T-helper 1 cell treated with Interleukin-12 subunit alpha and Interleukin-12 subunit beta and Interleukin-4 antibody, amounts not matched to agents 30 μg/mL and 1 μg/mL, for 36 hours (primary cell): ENCODE data around the gene FAM131B.
"Not testable (repeated sequence)": the region's sequence is repeated elsewhere in the genome, so short reads cannot be mapped to it uniquely, and the experiment has no call there.

ENCODE experiments used
- H3K27ac Mint-ChIP-seq: one replicate; pipeline ENCODE4 v1.8.0; 2021; ENCODE audit warnings: mild to moderate bottlenecking, mixed read lengths
- H3K27me3 Mint-ChIP-seq: one replicate; pipeline ENCODE4 v1.8.0; 2021; ENCODE audit warnings: low read depth, mixed read lengths
- H3K36me3 Mint-ChIP-seq: one replicate; pipeline ENCODE4 v1.8.0; 2021; ENCODE audit warnings: low read depth, mixed read lengths
- H3K4me1 Mint-ChIP-seq: one replicate; pipeline ENCODE4 v1.8.0; 2021; ENCODE audit warnings: low read depth, mixed read lengths
- H3K4me3 Mint-ChIP-seq: one replicate; pipeline ENCODE4 v1.8.0; 2021; ENCODE audit warnings: mild to moderate bottlenecking, moderate library complexity, mixed read lengths
- H3K9me3 Mint-ChIP-seq: one replicate; pipeline ENCODE4 v1.8.0; 2021; ENCODE audit warnings: mixed read lengths

Gene FAM131B

DNA sequence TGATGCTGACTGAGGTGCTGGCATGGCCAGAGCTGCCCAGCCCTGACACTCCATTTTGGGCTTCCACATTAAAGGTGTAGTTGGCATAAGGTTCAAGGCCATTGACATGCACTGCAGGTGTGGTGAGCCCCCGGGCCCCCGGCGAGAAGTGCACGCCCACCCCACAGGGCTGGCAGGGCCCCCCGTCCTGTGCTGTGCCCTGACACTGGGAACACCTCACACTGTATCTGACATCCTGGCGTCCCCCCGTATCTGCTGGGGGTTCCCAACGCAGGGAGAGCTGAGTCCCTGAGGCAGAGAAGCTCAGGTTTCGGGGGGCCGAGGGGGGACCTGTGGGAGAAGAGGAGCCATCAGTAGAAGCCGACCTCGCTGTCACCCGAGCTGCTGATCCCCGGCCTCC, 36.1 kb upstream of the FAM131B start:
- no peak overlapping the region for H3K4me3 Mint-ChIP-seq
- no peaks in the 10 kb centered on the region for H3K36me3 Mint-ChIP-seq
- H3K9me3 Mint-ChIP-seq: no peaks in the 10 kb centered on the region
- H3K4me1 Mint-ChIP-seq: peaks cover 5% of the 10 kb centered on the region
- H3K27ac Mint-ChIP-seq: no peak overlapping the region
- peaks cover 13% of the 10 kb centered on the region for H3K27me3 Mint-ChIP-seq

DNA sequence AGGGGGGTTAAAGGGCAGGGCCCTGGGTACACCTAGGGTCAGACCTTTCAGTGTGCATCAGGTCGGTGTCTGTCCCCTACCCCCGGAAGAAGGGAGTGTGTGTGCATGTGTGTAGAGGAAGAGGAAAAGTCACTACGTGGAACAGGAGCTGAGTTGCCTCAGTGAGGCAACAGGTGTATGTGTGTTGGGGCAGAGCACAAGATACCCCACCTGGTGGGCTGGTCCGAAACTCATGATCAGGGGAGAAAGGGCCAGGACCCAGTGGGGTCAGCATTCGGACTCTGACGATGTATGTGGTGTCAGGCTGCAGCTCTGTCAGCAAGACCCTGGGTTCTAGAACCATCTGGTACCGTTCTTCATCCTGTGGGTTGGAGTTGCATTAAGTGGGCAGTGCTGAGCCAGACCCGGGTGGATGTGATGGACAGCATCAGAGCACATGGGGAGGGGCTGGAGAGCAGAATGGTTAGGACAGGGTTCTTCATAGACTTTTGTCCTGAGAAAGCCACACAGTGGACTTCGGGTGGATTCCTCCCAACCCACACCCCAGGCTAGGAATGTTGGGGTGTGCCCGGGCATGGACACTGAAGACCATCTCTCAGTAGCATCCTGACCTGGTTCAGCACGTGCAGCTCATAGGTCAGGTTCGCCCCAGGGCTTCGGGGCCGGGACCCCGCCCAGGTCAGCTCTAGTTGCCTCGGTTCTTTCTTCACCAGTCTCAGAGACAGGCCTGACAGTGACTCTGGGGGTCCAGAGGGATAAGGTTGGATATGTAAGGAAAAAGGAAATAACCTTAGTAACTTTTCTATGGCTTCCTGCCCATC, 35.4 kb upstream of the FAM131B start:
- Mint-ChIP-seq H3K27ac (no peak overlapping the region), H3K4me3 (no peak overlapping the region), H3K36me3 (no peaks in the 10 kb centered on the region), H3K27me3 (peaks cover 9% of the 10 kb centered on the region), H3K9me3 (no peaks in the 10 kb centered on the region), H3K4me1 (peaks cover 5% of the 10 kb centered on the region)

DNA sequence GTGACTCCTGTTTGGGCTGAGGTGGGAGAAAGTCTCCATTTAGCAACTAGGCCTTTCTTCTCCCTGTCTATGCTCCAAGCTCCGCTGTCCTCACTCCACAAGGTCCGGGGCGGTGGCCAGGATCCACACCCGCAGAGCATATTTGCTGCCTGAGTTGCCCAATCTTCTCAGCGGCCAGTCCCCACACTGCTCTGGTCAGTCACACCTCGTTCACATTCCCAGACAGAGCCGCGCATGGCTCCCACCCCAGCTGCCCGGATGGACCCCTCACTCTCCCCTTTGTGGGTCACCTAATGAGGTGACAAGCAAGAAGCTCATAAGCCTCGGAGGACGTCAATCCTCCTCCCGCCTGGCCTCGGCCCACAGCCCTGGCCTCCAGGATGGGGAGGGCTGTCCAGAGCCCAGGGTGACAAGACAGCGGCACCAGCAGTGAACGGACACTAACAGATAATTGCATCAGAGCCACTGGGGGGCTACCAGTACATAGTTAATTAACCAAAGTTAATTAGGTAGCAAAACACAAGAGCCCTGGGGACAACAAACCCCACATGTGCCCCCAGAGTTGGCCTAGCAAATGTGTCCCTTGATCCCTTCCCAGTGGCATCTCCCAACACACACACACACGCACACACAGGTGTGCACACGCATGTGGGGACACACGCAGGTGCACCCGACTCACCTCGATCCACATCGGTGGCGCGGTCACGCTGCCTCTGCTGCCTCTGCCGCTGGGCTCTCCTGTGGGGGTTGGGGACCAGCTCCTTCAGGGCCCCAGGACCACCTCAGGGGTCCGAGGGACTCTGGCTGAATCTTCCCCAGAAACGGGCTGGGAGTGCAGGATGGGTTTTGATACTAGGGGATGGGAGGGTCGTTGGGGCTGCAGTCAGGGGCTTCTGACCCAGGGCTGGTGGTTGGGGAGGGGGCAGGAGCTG, 34.4 kb upstream of the FAM131B start:
- peaks cover 8% of the 10 kb centered on the region for H3K27me3 Mint-ChIP-seq
- H3K4me3 Mint-ChIP-seq: no peak overlapping the region
- no peaks in the 10 kb centered on the region for H3K9me3 Mint-ChIP-seq
- H3K4me1 Mint-ChIP-seq: peaks cover 5% of the 10 kb centered on the region
- no peak overlapping the region for H3K27ac Mint-ChIP-seq
- peaks cover 6% of the 10 kb centered on the region for H3K36me3 Mint-ChIP-seq

DNA sequence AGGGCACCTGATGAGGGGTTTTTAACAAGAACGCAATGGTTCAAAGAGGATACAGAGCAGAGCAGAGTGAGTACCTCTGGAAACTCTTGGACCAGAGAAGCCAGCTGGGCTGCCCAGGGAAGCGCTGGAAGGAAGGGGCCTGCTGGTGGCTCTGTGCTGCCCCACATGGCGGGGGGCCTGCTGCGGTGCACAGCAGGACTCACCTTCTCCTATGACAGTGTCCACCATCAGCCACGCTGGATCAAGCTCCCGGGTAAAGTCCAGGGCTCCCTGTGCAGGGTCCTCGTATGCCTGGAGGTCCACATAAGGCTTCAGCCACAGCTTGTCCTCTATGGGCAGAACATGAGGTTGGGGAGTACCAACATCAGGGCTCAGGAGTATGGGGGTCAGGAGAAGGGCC, 33.7 kb upstream of the FAM131B start:
- H3K9me3 Mint-ChIP-seq: no peaks in the 10 kb centered on the region
- H3K27ac Mint-ChIP-seq: no peak overlapping the region
- H3K36me3 Mint-ChIP-seq: peaks cover 6% of the 10 kb centered on the region
- peaks cover 5% of the 10 kb centered on the region for H3K4me1 Mint-ChIP-seq
- peaks cover 4% of the 10 kb centered on the region for H3K27me3 Mint-ChIP-seq
- no peak overlapping the region for H3K4me3 Mint-ChIP-seq

DNA sequence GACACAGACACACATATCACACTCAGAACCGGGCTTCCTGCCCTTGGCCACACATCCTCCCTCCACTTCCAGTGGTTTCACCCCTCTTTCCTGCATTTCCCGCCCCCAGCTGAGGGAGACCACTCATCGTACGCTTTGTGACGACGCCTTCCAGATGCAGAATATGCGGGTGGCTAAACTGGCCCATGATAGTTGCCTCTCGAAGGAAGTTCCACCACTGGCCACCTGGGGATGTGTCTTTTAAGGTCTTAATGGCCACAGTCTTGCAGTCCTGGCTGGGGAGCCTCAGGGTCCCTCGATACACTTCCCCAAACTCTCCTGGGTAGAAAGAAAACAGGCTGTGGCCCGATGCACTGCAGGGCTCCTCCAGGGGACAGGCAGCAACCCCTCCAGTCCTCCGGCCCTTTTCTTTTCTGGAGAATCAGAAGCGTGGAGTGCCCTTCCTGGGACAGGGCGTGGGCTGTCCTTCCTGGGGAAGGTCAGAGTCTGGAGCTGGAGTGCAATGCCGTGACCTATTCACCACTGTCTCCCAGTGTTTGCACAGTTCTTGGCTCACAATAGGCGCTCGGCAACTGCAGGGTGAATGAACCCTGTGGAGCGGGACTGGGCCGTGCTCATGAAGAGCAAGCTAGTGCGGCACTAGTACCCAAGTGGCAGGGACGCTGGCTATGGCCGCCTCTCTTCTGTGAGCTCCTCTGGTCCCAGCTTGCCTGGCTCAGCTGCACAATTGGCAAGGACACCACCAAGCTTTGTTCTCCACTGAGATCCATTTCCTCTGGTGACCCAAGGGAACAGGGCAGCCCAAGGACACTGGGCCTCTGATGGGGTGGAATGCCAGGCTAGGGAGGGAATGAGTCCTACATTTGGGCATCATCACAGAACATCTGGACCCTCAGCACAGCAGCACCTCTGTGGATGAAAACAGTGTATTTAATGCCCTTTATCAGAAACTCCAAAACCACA, 33.0 kb upstream of the FAM131B start:
- H3K36me3 Mint-ChIP-seq: peaks cover 8% of the 10 kb centered on the region

DNA sequence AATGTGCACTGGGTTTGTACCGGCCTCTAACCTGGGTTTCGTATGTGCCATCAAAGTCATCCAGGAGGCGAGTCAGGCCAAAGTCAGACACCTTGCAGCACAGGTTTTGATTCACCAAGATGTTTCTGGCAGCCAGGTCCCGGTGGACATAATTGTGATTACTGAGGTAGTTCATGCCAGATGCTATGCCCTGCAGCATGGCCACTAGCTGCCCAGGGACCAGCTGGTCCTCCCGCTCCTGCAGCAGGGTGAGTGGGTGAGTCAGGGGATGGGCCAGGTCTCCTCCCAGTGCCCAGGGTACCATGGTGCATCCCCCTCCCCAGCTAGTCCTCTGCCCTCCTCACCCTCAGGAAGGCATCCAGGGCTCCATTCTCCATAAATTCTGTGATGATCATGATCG, 32.3 kb upstream of the FAM131B start:
- Mint-ChIP-seq H3K27me3 (no peaks in the 10 kb centered on the region), H3K4me3 (no peak overlapping the region)

More for the DNA sequence above, 33.0 kb upstream of the FAM131B start:
- Mint-ChIP-seq H3K4me3 (no peak overlapping the region), H3K4me1 (peaks cover 5% of the 10 kb centered on the region), H3K27me3 (peaks cover 4% of the 10 kb centered on the region), H3K27ac (no peak overlapping the region), H3K9me3 (no peaks in the 10 kb centered on the region)

DNA sequence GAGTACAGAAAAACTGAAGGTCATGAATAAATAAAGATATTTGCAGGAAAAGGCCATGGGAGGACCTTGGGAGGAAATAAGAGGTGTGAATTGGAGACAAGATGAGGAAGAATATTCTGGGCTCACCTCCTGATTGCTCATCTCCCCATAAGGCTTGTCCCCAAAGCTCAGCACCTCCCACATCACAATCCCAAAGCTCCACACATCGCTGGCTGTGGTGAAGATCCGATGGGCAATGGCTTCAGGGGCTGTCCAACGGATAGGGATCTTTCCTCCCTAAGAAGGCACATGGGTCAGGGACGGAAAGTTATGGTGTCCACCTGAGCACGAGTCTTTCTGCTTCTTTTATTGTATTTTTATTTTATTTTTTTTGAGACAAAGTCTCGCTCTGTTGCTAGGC, 31.6 kb upstream of the FAM131B start:
- no peaks in the 10 kb centered on the region for H3K27me3 Mint-ChIP-seq
- peaks cover 16% of the 10 kb centered on the region for H3K36me3 Mint-ChIP-seq
- H3K27ac Mint-ChIP-seq: no peak overlapping the region
- H3K4me3 Mint-ChIP-seq: no peak overlapping the region
- no peaks in the 10 kb centered on the region for H3K9me3 Mint-ChIP-seq
- peaks cover 8% of the 10 kb centered on the region for H3K4me1 Mint-ChIP-seq

More for the DNA sequence above, 32.3 kb upstream of the FAM131B start:
- peaks cover 14% of the 10 kb centered on the region for H3K36me3 Mint-ChIP-seq
- no peaks in the 10 kb centered on the region for H3K9me3 Mint-ChIP-seq
- H3K27ac Mint-ChIP-seq: no peak overlapping the region
- peaks cover 5% of the 10 kb centered on the region for H3K4me1 Mint-ChIP-seq

DNA sequence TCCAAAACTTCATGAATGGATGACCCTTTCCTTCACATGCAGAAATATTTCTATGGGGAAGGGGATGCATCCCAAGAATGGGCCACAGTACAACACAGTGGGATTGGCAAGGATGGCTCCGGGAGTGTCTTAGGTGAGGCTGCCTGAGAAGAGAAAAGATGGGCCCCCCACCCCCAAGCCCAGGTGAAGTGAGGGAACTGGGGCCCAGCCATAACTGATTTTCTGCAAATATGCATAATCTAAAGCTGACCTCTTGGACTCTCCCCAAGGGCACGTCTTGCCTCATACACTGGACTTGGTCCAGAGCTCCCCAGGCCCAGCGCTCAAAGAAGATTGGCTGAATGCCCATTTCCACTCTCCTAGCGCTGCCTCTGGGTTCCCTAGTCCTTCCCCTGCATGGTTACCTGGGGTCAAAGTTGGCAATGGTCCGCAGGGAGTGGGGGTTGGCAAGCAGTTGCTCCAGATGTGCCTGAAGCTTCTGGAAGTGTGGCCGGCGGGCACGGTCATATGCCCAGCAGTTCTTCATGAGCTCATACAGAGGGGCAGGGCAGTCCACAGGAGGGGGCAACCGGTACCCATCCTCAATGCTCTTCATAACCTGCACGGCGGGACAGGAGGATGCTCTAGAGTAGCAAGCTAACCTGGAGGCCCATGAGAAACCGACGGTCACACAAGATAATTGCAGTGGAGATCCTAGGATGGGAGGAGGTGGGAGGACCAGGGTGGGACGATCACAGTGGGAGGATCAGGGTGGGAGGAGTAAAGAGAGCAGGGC, 30.9 kb upstream of the FAM131B start:
- Mint-ChIP-seq H3K4me1 (peaks cover 8% of the 10 kb centered on the region), H3K36me3 (peaks cover 16% of the 10 kb centered on the region), H3K4me3 (no peak overlapping the region), H3K27ac (no peak overlapping the region), H3K9me3 (no peaks in the 10 kb centered on the region), H3K27me3 (no peaks in the 10 kb centered on the region)

DNA sequence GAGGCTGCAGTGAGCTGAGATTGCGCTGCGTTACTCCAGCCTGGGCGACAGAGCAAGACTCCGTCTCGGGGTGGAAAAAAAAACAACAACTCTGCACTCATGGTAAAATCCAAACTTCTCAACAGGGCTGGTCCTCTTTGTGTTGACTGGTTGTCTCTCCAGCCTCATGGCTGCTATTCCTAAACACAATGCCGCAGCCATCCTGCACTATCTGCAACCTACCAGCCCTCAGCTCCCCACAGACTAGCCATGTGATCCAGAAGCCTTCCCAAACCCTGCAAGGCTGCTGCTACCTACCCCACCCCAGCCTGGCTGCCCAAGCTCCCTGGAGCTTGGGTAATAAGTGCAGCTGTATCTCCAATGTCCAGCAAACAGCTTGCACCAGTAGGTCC, 30.4 kb upstream of the FAM131B start:
- H3K36me3 Mint-ChIP-seq: peaks cover 16% of the 10 kb centered on the region
- H3K4me3 Mint-ChIP-seq: no peak overlapping the region
- H3K4me1 Mint-ChIP-seq: peaks cover 8% of the 10 kb centered on the region
- no peak overlapping the region for H3K27ac Mint-ChIP-seq
- H3K27me3 Mint-ChIP-seq: no peaks in the 10 kb centered on the region
- no peaks in the 10 kb centered on the region for H3K9me3 Mint-ChIP-seq

DNA sequence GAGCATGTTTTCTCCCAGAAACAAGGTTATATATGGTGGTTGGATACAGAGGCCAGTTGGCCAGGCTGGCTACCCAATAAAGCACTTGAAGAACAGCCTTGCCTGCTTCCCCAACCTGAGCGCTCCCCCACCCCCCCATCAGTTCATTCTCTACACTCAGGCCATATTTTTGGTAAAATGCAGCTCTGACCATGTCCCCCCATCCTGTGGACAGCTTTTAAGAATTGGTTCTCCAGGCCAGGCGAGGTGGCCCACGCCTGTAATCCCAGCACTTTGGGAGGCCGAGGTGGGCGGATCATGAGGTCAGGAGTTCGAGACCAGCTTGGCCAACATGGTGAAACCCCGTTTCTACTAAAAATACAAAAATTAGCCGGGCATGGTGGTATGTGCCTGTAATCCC, 29.9 kb upstream of the FAM131B start:
- not testable (repeated sequence) for H3K4me3 Mint-ChIP-seq, H3K4me1 Mint-ChIP-seq, H3K27me3 Mint-ChIP-seq, H3K27ac Mint-ChIP-seq, H3K9me3 Mint-ChIP-seq
- peaks cover 18% of the 10 kb centered on the region for H3K36me3 Mint-ChIP-seq

DNA sequence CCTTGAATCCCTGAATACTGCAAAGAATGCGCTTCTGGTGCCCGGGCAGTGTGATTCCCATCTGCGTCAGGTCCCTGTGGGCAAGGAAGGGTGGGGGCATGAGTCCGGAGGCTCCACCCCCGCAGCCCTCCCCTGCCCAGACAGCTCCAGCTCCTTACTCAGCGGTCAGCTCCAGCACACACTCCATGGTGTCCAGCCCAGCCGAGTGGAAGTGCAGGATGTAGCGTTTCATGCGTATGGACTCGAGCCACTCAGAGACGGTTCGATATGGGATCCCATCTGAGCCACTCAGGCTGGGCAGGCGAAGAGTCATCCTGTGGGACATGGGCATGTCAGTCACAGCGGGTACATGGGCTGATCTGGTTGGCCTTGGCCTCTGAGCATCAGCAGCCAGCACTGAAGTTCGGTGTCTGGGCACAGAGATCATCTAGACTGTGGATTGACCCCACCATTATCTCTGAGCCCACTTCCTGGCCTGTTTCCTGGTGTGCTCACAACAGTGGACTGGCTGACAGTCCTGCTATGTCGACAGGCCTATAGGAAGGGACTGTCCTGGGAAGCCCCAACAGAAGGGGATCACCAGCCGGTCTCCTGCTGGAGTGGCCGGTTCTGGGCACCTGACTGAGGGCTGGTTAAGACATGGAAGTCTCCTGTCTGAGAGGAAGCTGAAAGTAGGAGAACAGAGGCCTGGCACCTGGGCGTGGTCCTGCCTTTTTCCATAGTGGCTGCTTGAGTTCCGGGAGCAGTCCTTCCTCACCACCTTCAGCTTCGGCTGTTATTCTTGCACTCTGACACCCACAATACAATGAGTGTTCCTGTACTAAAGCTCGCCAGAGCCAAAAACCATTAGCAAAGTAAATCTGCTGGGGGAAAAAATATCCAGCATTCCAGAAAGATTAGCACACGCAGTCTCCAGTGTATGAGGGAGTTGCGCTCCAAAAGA, 29.2 kb upstream of the FAM131B start:
- Mint-ChIP-seq H3K9me3 (no peaks in the 10 kb centered on the region), H3K4me3 (no peak overlapping the region), H3K4me1 (peaks cover 8% of the 10 kb centered on the region), H3K27me3 (no peaks in the 10 kb centered on the region), H3K27ac (no peak overlapping the region), H3K36me3 (peaks cover 18% of the 10 kb centered on the region)

DNA sequence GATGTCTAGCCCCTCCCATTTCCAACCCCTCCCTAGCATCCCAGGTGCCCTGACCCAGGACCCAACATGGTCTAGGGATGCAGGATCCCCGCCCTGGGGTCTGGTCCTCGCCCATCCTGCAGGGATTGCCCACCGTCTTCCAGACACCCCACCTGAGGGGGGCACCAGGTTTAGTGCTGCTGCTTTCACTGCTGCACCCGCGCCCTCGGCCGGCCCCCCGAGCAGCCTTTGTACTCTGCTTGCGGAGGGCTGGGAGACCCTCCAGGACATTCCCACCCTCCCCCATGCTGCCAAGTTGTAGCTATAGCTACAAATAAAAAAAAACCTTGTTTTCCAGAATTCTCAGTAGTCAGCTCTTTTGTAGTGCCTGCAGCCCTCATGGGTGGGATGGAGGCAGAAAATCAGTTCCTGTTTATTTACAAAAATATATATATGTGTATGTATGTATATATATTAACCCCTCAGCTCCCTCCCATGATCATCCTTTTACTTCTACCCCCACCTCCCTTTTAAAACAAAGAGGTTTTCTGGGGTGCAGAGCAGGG, 28.3 kb upstream of the FAM131B start:
- H3K36me3 Mint-ChIP-seq: peaks cover 18% of the 10 kb centered on the region
- H3K4me1 Mint-ChIP-seq: peaks cover 8% of the 10 kb centered on the region
- H3K9me3 Mint-ChIP-seq: no peaks in the 10 kb centered on the region
- no peak overlapping the region for H3K4me3 Mint-ChIP-seq
- no peaks in the 10 kb centered on the region for H3K27me3 Mint-ChIP-seq
- no peak overlapping the region for H3K27ac Mint-ChIP-seq
